Hepatocyte (in vitro differentiated cells): Measurements from ENCODE around the gene SGSM2. TPM values are rescaled to one million over a fixed set of nuclear protein-coding genes. Genes with fewer than 3 reads are reported as not detected.

Experiments
- DNase-seq: peaks from one replicate; pipeline ENCODE4 v3.0.0-alpha.2; 2016; ENCODE audit warnings: low spot score
- H2AFZ ChIP-seq: fragments of 200-600 bp; sonication (generic); 2 replicates; pipeline ENCODE4 v1.6.0; 2016; ENCODE audit warnings: antibody characterized with exemption, mild to moderate bottlenecking
- H3K27ac ChIP-seq: fragments of 200-600 bp; sonication (generic); 2 replicates; pipeline ENCODE4 v1.5.1; 2016; ENCODE audit warnings: mild to moderate bottlenecking
- H3K27me3 ChIP-seq: fragments of 200-600 bp; sonication (generic); 2 replicates; pipeline ENCODE4 v1.6.1; 2016
- H3K36me3 ChIP-seq: fragments of 200-600 bp; sonication (generic); replicated peaks from 2 replicates; pipeline ENCODE4 v1.5.1; 2016; ENCODE audit warnings: low read depth; ENCODE audit not compliant: insufficient read depth
- H3K4me1 ChIP-seq: fragments of 200-600 bp; sonication (generic); 2 replicates; pipeline ENCODE4 v1.5.1; 2016; ENCODE audit warnings: mild to moderate bottlenecking, moderate library complexity; ENCODE audit not compliant: insufficient read depth
- H3K4me2 ChIP-seq: fragments of 200-600 bp; sonication (generic); 2 replicates; pipeline ENCODE4 v1.6.0; 2016
- H3K4me3 ChIP-seq: fragments of 200-600 bp; sonication (generic); 2 replicates; pipeline ENCODE4 v1.5.1; 2016; ENCODE audit warnings: mild to moderate bottlenecking
- H3K79me2 ChIP-seq: fragments of 200-600 bp; sonication (generic); 2 replicates; pipeline ENCODE4 v1.6.0; 2017; ENCODE audit warnings: mild to moderate bottlenecking
- H3K9me2 ChIP-seq: fragments of 200-600 bp; sonication (generic); replicated peaks from 2 replicates; pipeline ENCODE4 v1.6.0; 2017; ENCODE audit warnings: mild to moderate bottlenecking; ENCODE audit not compliant: insufficient read depth
- H3K9me3 ChIP-seq: fragments of 200-600 bp; sonication (generic); 2 replicates; pipeline ENCODE4 v1.5.1; 2016; ENCODE audit warnings: low read depth, mild to moderate bottlenecking
- H4K20me1 ChIP-seq: fragments of 200-600 bp; sonication (generic); 2 replicates; pipeline ENCODE4 v1.6.0; 2016; ENCODE audit warnings: mild to moderate bottlenecking; ENCODE audit not compliant: insufficient read depth, poor library complexity, severe bottlenecking
- EZH2 ChIP-seq: fragments of 200-600 bp; sonication (generic); IDR thresholded peaks from 2 replicates; pipeline ENCODE4 v1.6.1; 2016; ENCODE audit warnings: antibody characterized with exemption, mild to moderate bottlenecking, borderline replicate concordance
- EZH2phosphoT487 ChIP-seq: fragments of 200-600 bp; sonication (generic); IDR thresholded peaks from one replicate; pipeline ENCODE4 v1.6.1; 2018; ENCODE audit warnings: antibody characterized with exemption, mild to moderate bottlenecking, low read depth, moderate library complexity; ENCODE audit not compliant: unreplicated experiment, severe bottlenecking
- WGBS: methylation state at CpG from one replicate; pipeline ENCODE4 v1.1.6; 2016; ENCODE audit warnings: low lambda C conversion rate; ENCODE audit errors: missing lambda C conversion rate; 5-methylcytosine and 5-hydroxymethylcytosine counted together
- polyA plus RNA-seq: library from polyadenylated mRNA; unstranded; fragments of >200 nt; fragmentation: Nextera tagmentation; extraction: Ambion mirVana; gene quantifications from 2 replicates; pipeline ENCODE4 v1.2.1, GENCODE V29; 2016
- total RNA-seq: library from RNA; depleted of rRNA; stranded (reverse); fragments of >200 nt; gene quantifications from 2 replicates; pipeline ENCODE4 v1.2.3, GENCODE V29; 2014
- TF ChIP-seq, protein P1 (sequence below): fragments of 200-600 bp; sonication (generic); IDR thresholded peaks from 2 replicates; pipeline ENCODE4 v1.5.1; 2016; ENCODE audit warnings: antibody characterized with exemption, mild to moderate bottlenecking; ENCODE audit not compliant: poor library complexity

Gene SGSM2
- total and polyA plus RNA-seq, 2 experiments from 2014 or later: 22.2 to 34.9 TPM

DNA sequence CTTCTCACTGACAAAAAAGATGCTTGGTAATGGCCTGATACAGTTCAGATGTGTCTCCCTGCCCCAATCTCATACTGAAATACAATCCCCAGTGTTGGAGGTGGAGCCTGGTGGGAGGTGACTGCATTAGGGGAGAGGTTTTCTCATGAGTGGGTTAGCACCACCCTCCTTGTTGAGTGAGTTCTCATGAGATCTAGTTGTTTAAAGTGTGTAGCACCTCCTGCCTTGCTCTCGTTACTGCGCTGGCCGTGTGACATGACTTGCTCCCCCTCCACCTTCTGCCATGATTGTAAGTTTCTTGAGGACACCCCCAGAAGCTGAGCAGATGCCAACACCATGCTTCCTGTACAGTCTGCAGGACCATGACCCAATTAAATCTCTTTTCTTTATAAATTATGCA is 6.0 kb upstream of the SGSM2 start:
- no peak for DNase-seq
- no peak overlapping the region for H3K4me3 ChIP-seq
- H3K4me2 ChIP-seq: no peak overlapping the region
- no peaks in the 10 kb centered on the region for H3K27me3 ChIP-seq
- H3K79me2 ChIP-seq: peaks cover 28% of the 10 kb centered on the region
- no peak overlapping the region for H3K27ac ChIP-seq
- H3K9me2 ChIP-seq: no peaks in the 10 kb centered on the region
- H4K20me1 ChIP-seq: no peaks in the 10 kb centered on the region
- WGBS: 58% methylated on average over 3 of the region's 3 CpGs
- H3K4me1 ChIP-seq: peaks cover 8% of the 10 kb centered on the region
- no peak for TF ChIP-seq EZH2phosphoT487
- TF ChIP-seq EZH2: no peak
- TF ChIP-seq, protein P1, sequence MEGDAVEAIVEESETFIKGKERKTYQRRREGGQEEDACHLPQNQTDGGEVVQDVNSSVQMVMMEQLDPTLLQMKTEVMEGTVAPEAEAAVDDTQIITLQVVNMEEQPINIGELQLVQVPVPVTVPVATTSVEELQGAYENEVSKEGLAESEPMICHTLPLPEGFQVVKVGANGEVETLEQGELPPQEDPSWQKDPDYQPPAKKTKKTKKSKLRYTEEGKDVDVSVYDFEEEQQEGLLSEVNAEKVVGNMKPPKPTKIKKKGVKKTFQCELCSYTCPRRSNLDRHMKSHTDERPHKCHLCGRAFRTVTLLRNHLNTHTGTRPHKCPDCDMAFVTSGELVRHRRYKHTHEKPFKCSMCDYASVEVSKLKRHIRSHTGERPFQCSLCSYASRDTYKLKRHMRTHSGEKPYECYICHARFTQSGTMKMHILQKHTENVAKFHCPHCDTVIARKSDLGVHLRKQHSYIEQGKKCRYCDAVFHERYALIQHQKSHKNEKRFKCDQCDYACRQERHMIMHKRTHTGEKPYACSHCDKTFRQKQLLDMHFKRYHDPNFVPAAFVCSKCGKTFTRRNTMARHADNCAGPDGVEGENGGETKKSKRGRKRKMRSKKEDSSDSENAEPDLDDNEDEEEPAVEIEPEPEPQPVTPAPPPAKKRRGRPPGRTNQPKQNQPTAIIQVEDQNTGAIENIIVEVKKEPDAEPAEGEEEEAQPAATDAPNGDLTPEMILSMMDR: no peak
- no peaks in the 10 kb centered on the region for H3K9me3 ChIP-seq
- H3K36me3 ChIP-seq: no peaks in the 10 kb centered on the region
- H2AFZ ChIP-seq: no peak overlapping the region

DNA sequence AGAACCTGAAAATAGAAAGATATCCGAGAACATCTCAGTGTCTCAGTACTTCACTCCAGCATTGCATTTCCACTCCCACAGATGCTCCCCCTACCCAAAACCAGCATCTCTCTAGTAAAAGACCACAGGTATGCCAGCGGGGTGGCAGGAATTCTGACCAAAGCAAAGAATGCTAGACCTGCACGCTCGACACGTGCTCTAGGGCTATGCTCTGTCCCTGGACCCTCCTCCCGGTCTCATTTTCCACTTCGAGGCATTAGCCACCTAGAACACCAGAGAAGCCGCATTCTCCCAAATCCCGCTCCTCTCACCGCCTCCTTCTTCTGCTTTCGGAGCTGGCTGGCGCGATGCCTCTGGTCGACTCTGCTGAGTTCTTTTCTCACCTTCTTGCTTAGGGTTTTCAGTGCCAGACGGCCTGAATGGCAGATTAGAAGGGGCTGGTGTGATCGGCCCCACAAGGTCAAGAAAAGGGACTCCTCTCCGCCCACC is 1.5 kb upstream of the SGSM2 start:
- TF ChIP-seq EZH2 (no peak), EZH2phosphoT487 (no peak)
- TF ChIP-seq, protein P1: no peak
- peaks cover 33% of the 10 kb centered on the region for H3K79me2 ChIP-seq
- H3K27ac ChIP-seq: peak overlapping the region; percentile 56
- peaks cover 8% of the 10 kb centered on the region for H3K4me1 ChIP-seq
- DNase-seq: peak; percentile 11
- H3K4me2 ChIP-seq: peak overlapping the region; percentile 97
- no peaks in the 10 kb centered on the region for H4K20me1 ChIP-seq
- no peaks in the 10 kb centered on the region for H3K9me2 ChIP-seq
- H3K4me3 ChIP-seq: peak overlapping the region; percentile 88
- H2AFZ ChIP-seq: peak overlapping the region; percentile 61
- H3K36me3 ChIP-seq: no peaks in the 10 kb centered on the region
- H3K27me3 ChIP-seq: no peaks in the 10 kb centered on the region
- WGBS: 6% methylated on average over 17 of the region's 17 CpGs
- H3K9me3 ChIP-seq: no peaks in the 10 kb centered on the region

DNA sequence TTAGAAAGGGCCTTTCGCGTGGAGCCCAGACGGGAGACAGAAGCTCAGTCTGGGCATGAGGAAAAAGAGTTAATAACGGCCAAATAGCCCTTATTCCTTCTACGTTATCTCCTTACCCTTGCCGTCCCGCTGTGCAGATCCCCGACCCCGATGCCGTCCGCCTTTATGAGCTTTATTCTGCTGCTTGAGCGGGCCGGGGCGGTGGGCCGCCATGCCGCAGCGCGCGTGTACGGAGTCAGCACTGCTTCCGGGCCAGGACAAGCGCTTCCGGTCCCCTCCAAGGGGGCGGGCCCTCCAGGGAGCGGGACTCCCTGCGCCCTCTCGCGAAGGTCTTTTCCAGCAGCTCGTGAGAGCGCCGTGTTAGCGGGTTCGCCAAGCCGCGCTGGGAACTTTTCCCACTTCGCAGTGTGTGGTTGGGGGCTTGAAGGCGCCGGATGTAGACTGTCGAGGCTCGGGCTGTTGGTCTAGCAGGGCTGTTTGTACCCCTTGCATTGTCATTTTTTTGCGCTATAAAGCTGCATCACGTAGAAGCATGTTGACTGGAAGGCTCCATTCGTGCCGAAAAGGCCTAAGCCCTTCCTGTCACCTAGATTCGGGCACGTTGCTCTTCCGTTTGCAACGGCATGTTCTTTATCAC is 968 bp upstream of the SGSM2 start, which contains the start of gene TSR1:
Gene TSR1 (minus strand): TSS at position 243 of the 637 bp plus-strand sequence. CDS start 30 bp downstream, at position 213.
- WGBS: under 1% methylated on average over 48 of the region's 48 CpGs
- TF ChIP-seq, protein P1: peak; percentile 19
- TF ChIP-seq EZH2phosphoT487: no peak
- Histone ChIP-seq H3K36me3 (no peaks in the 10 kb centered on the region), H3K27me3 (no peaks in the 10 kb centered on the region), H2AFZ (peak within 1 kb of the TSS; percentile 95), H3K9me2 (no peaks in the 10 kb centered on the region), H3K9me3 (no peaks in the 10 kb centered on the region), H3K4me1 (peaks cover 8% of the 10 kb centered on the region), H3K4me2 (peak within 1 kb of the TSS; percentile 100), H3K79me2 (peaks cover 36% of the 10 kb centered on the region), H3K4me3 (peak within 1 kb of the TSS; percentile 88), H4K20me1 (no peaks in the 10 kb centered on the region), H3K27ac (peak within 1 kb of the TSS; percentile 76)
- peak; percentile 96 for DNase-seq
